K562 (cell line): ENCODE measurements around the gene MAP3K6.

Experiments
- EZH2 ChIP-seq: IDR thresholded peaks from 2 replicates; pipeline ENCODE4 v1.6.1; 2012; ENCODE audit warnings: low read depth, mild to moderate bottlenecking, inconsistent platforms, low read length, borderline replicate concordance
- POLR2AphosphoS5 ChIP-seq: IDR thresholded peaks from 2 replicates; pipeline ENCODE4 v1.6.1; 2011; ENCODE audit warnings: mild to moderate bottlenecking, low read depth, low read length, moderate library complexity; ENCODE audit not compliant: control insufficient read depth, insufficient read depth
- SIN3A ChIP-seq, 2 experiments: fragments of 150-350 bp in 1 of 2; IDR thresholded peaks; 2 replicates each; pipeline ENCODE4 v1.6.1; 2011 to 2016; ENCODE audit warnings: borderline replicate concordance in 2 of 2, low read depth in 2 of 2, low read length in 2 of 2, mild to moderate bottlenecking in 2 of 2, moderate library complexity in 2 of 2; ENCODE audit not compliant: control insufficient read depth in 1 of 2
- SMARCA5 ChIP-seq: fragments of 450-650 bp; IDR thresholded peaks from 2 replicates; pipeline ENCODE4 v1.6.1; 2016
- SP2 ChIP-seq: IDR thresholded peaks from 2 replicates; pipeline ENCODE4 v1.6.1; 2011; ENCODE audit warnings: mild to moderate bottlenecking, low read depth, low read length, moderate library complexity; ENCODE audit not compliant: poor library complexity, severe bottlenecking; ENCODE audit errors: extremely low read depth
- ZNF449 ChIP-seq: fragments of 250-450 bp; sonication (Bioruptor Pico); IDR thresholded peaks from 2 replicates; pipeline ENCODE4 v1.8.0; 2022; ENCODE audit warnings: moderate library complexity, mild to moderate bottlenecking, inconsistent platforms

DNA sequence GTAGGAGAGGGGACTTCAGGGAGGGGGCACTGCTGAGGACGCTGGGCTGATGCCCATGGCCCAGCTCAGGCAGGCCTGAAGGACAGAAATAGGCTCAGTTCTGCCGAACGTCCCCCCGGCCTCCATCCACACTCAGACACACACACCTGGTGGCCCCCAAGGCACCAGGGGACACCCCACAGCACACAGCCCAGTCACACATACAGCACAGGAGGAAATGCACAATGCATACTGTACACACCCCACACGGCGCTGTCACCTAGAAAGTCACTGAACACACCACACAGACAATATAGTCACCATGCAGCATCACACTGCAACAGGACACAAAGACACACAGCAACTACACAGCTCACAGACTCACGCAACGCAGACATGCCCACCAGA, 24.4 kb downstream of the MAP3K6 start:
- TF ChIP-seq SMARCA5 = no peak
- no peak for TF ChIP-seq SIN3A (IDR thresholded peaks at IDR 0.05; ENCODE audit: borderline replicate concordance in 2 of 2, control insufficient read depth in 1 of 2, low read depth in 2 of 2, low read length in 2 of 2)
- no peak for TF ChIP-seq SP2
- no peak for TF ChIP-seq EZH2
- no peak for TF ChIP-seq POLR2AphosphoS5
- TF ChIP-seq ZNF449 (CRISPR knock-in tag) = no peak
